Esophagus muscularis mucosa (tissue), 4 donors: Measurements from ENCODE around the gene ATL2. TPM values are rescaled to one million over a fixed set of nuclear protein-coding genes. Genes with fewer than 3 reads are reported as not detected.

Source experiments
- DNase-seq: peaks from one replicate; pipeline ENCODE4 v3.0.0-alpha.2; 2017; ENCODE audit errors: extremely low spot score
- H3K27ac ChIP-seq, 4 donors: fragments of 200-600 bp; sonication (generic); replicated peaks in 1 of 4; 1 replicate in 3 of 4; 2 replicates in 1 of 4; pipeline ENCODE4 v1.5.1; 2016 to 2019; ENCODE audit warnings: mild to moderate bottlenecking in 1 of 4
- H3K27me3 ChIP-seq, 4 donors: fragments of 200-600 bp; sonication (generic); one replicate each; pipeline versions ENCODE4 v1.5.1 to v1.6.0; 2016 to 2019
- H3K36me3 ChIP-seq, 4 donors: fragments of 200-600 bp; sonication (generic); one replicate each; pipeline ENCODE4 v1.5.1; 2016 to 2019
- H3K4me1 ChIP-seq, 4 donors: fragments of 200-600 bp; sonication (generic); one replicate each; pipeline ENCODE4 v1.5.1; 2016 to 2019
- H3K4me3 ChIP-seq, 4 donors: fragments of 200-600 bp; sonication (generic); 1 replicate in 2 of 4; 2 replicates in 2 of 4; pipeline ENCODE4 v1.5.1; 2016 to 2019; ENCODE audit warnings: mild to moderate bottlenecking in 4 of 4, moderate library complexity in 1 of 4
- H3K9me3 ChIP-seq, 4 donors: fragments of 200-600 bp; sonication (generic); 1 replicate in 3 of 4; 2 replicates in 1 of 4; pipeline ENCODE4 v1.5.1; 2016 to 2019
- EP300 ChIP-seq: sonication (generic); formaldehyde crosslinking; IDR thresholded peaks from one replicate; pipeline ENCODE4 v1.6.1; 2017; ENCODE audit warnings: antibody characterized with exemption
- POLR2A ChIP-seq: fragments of 450-650 bp; IDR thresholded peaks from one replicate; pipeline ENCODE4 v1.6.1; 2017; ENCODE audit warnings: antibody characterized with exemption, moderate library complexity, mild to moderate bottlenecking, low read depth
- POLR2AphosphoS5 ChIP-seq, 2 donors: sonication (generic); formaldehyde crosslinking; IDR thresholded peaks; one replicate each; pipeline ENCODE4 v1.6.1; 2017; ENCODE audit warnings: antibody characterized with exemption in 2 of 2
- WGBS: methylation state at CpG from one replicate; pipeline ENCODE4 v1.1.5; 2018; 5-methylcytosine and 5-hydroxymethylcytosine counted together
- intact Hi-C: fragments of 100-400 bp; cut with DNase I; formaldehyde crosslinking; loops from one replicate; pipeline ENCODE4 v1.15.1; 2023
- total RNA-seq, 4 donors: library from RNA; depleted of rRNA; stranded (reverse); fragments of >200 nt; gene quantifications; one replicate each; pipeline versions ENCODE4 v1.1.0 to v1.2.1, GENCODE V29; 2016
- TF ChIP-seq, protein P1 (sequence below), 3 experiments: fragments of 200-600 bp in 2 of 3; fragments of 450-650 bp in 1 of 3; sonication (generic) in 2 of 3; IDR thresholded peaks; one replicate each; pipeline ENCODE4 v1.5.1; 2017 to 2019; ENCODE audit warnings: antibody characterized with exemption in 3 of 3, mild to moderate bottlenecking in 2 of 3, moderate library complexity in 1 of 3

The ATL2 gene
- total RNA-seq, 4 donors from 2014 or later: 159 to 260 (median 231) TPM

- Histone ChIP-seq H3K36me3 (no peaks in the 10 kb centered on the region), H3K4me3 (no peak overlapping the region), H3K4me1 (peaks cover 24 to 48% (median 43%) of the 10 kb centered on the region in 4 donors), H3K27me3 (no peaks in the 10 kb centered on the region), H3K27ac (peak overlapping the region; percentile 49 to 73 (median 72)), H3K9me3 (peaks cover 0 to 12% (median 4%) of the 10 kb centered on the region in 4 donors)
- TF ChIP-seq POLR2A (no peak), EP300 (no peak), POLR2AphosphoS5 (IDR thresholded peaks at IDR 0.05) (peak; percentile 25 to 46)
- TF ChIP-seq, protein P1, sequence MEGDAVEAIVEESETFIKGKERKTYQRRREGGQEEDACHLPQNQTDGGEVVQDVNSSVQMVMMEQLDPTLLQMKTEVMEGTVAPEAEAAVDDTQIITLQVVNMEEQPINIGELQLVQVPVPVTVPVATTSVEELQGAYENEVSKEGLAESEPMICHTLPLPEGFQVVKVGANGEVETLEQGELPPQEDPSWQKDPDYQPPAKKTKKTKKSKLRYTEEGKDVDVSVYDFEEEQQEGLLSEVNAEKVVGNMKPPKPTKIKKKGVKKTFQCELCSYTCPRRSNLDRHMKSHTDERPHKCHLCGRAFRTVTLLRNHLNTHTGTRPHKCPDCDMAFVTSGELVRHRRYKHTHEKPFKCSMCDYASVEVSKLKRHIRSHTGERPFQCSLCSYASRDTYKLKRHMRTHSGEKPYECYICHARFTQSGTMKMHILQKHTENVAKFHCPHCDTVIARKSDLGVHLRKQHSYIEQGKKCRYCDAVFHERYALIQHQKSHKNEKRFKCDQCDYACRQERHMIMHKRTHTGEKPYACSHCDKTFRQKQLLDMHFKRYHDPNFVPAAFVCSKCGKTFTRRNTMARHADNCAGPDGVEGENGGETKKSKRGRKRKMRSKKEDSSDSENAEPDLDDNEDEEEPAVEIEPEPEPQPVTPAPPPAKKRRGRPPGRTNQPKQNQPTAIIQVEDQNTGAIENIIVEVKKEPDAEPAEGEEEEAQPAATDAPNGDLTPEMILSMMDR (IDR thresholded peaks at IDR 0.05): no peak
- intact Hi-C loops: no loop called here
- DNase-seq: no peak
- 22% methylated on average over 2 of the region's 2 CpGs for WGBS
These were observed 32.4 kb upstream of the ATL2 start for GRCh38 chr2:38409156-38410102.

GRCh38 chr2:38407111-38407682, 30.1 kb upstream of the ATL2 start:
- Histone ChIP-seq H3K9me3 (peaks cover 0 to 2% (median 0%) of the 10 kb centered on the region in 4 donors), H3K4me1 (peaks cover 24 to 48% (median 43%) of the 10 kb centered on the region in 4 donors), H3K27me3 (no peaks in the 10 kb centered on the region), H3K27ac (peak overlapping the region; percentile 49 to 73 (median 66)), H3K4me3 (no peak overlapping the region), H3K36me3 (no peaks in the 10 kb centered on the region)
- intact Hi-C loops: no loop called here
- 83% methylated on average over 4 of the region's 4 CpGs for WGBS
- peak in 1 of 2 donors; percentile 14 for TF ChIP-seq POLR2AphosphoS5 (IDR thresholded peaks at IDR 0.05)
- TF ChIP-seq EP300: no peak
- TF ChIP-seq, protein P1 (IDR thresholded peaks at IDR 0.05): no peak
- no peak for DNase-seq

DNA sequence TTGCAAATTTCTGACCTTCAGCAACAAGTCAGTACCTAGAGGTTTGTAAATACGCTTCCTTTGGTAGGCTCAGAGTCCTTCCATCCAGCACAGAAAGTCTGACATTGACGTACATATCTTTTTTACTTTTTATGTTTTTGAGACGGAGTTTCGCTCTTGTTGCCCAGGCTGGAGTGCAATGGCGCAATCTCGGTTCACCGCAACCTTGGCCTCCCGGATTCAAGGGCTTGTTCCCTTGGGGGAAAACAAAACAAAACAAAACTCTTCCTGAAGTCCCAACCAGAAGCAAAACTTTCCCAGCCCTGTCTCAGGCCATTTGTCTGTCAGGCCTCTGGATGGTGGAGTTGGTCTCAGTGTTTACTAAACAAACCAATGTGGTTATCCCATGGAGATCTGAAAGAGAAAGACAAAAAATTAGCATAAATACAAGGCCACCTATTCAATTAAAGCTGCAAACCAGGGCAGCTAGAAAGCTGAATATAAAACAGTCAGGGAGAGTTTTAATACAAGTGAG, 29.6 kb upstream of the ATL2 start:
- 88% methylated on average over 8 of the region's 8 CpGs for WGBS
- H3K9me3 ChIP-seq: no peaks in the 10 kb centered on the region
- H3K4me3 ChIP-seq: no peak overlapping the region
- peak overlapping the region; percentile 60 to 73 (median 66) for H3K27ac ChIP-seq
- intact Hi-C loops: no loop called here
- no peak for DNase-seq
- H3K27me3 ChIP-seq: no peaks in the 10 kb centered on the region
- H3K36me3 ChIP-seq: no peaks in the 10 kb centered on the region
- TF ChIP-seq EP300 (no peak), POLR2A (no peak)
- TF ChIP-seq, protein P1 (IDR thresholded peaks at IDR 0.05): no peak
- H3K4me1 ChIP-seq: peaks cover 24 to 48% (median 43%) of the 10 kb centered on the region in 4 donors

DNA sequence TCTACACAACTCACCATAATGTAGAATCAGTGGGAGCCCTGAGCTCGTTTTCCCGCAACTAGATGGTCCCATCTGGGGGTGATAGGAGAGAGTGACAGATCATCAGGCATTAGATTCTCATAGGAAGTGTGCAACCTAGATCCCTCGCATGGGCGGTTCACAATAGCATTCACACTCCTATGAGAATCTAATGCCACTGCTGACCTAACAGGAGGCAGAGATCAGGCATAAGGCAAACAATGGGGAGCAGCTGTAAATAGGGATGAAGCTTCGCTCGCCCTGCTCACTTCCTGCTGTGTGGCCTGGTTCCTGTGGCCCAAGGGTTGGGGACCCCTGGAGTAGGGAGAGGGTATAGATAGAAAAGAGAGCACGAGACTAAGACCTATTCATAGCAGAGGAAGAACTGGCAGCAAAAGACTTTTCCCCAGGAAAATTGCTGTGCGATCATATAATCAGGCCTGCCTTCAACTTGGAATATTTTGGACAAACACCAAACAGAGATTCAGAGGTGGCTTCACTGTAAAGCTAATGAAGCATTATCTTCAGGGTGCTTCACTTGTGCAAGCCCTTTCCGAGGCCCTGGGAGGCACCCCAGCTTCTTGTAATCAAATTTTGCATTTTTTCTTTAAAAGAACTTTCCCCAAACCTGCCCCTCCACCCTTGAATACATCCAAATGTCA, 29.0 kb upstream of the ATL2 start:
- Histone ChIP-seq H3K27ac (peak overlapping the region; percentile 60 to 73 (median 66)), H3K4me3 (no peak overlapping the region), H3K36me3 (no peaks in the 10 kb centered on the region), H3K4me1 (peaks cover 24 to 48% (median 43%) of the 10 kb centered on the region in 4 donors), H3K27me3 (no peaks in the 10 kb centered on the region), H3K9me3 (no peaks in the 10 kb centered on the region)
- intact Hi-C loops: no loop called here
- no peak for DNase-seq
- 75% methylated on average over 9 of the region's 9 CpGs for WGBS
- TF ChIP-seq, protein P1 (IDR thresholded peaks at IDR 0.05): no peak
- TF ChIP-seq POLR2A: no peak
- no peak for TF ChIP-seq POLR2AphosphoS5 (IDR thresholded peaks at IDR 0.05)
- TF ChIP-seq EP300: no peak
